Activated T-cell treated with anti-CD3 and anti-CD28 coated beads for 1 hour (primary cell): ENCODE data around the gene LRRC7.

Experiments
- DNase-seq: peaks from one replicate; pipeline ENCODE4 v3.0.0-alpha.2; 2020; ENCODE audit warnings: low read depth

LRRC7 gene

GRCh38 chr1:69567652-69568420 lies at the start of gene LRRC7:
TSS of gene LRRC7 (plus strand) at chr1:69567922. CDS start at chr1:69568640, 718 bp downstream.
- no peak for DNase-seq

GRCh38 chr1:69519006-69519405 lies 48.7 kb upstream of the LRRC7 start:
- no peak for DNase-seq

- DNase-seq = no peak
Observed at GRCh38 chr1:69520326-69520725, 47.4 kb upstream of the LRRC7 start.

DNA sequence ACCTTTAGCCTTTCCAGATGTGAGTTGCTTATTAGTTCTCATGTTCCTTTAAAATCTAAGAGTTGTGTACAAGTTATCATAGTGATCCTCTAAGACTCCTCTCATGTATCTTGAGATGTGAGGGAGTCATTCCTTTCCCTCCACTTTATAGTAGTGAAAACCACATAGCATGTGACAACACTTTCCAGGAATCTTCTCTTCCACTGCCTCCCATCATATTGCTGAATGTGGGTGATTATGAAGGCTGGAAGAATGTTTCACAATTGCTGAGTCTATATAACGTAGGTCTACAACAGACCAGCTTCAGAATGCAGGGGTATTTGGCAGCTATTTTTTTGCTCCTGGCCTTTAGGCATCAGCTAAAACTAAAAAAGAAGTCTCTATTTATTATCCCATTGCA lies 44.7 kb upstream of the LRRC7 start:
- no peak for DNase-seq

DNA sequence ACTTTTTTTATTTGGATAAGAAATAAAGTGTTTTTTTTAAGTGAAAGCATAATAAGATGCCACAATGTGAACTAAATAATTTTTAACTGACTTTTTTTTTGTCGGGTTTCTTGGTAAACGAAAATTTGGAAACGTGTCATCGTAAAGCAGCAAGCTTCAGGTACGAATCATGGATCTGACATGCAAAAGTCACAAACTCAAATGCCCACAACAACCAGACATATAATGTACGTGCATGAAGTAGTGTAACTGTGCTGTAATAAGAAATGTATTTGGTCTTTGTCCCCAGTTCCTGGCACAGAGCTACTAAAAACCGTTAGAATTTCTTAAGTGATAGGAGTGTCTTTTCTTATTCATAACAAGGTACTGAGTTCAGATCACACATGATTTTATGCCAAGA lies 44.3 kb upstream of the LRRC7 start:
- no peak for DNase-seq

- DNase-seq = no peak
Observed at GRCh38 chr1:69524015-69524414, 43.7 kb upstream of the LRRC7 start.

DNA sequence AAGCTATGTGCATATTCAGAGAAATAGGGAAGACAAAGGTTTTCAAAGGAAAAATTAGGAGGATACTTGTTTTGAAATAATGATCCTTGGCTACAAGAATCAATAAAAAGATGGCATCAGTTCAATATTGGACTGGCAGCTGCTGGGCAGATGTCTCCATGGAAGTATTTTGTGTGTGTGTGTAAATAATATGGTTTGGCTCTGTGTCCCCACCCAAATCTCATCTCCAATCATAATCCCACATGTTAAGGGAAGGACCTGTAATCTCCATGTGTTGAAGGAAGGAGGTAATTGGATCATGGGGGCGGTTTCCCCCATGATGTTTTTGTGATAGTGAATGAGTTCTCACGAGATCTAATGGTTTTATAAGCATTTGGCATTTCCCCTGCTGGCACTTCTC lies 40.4 kb upstream of the LRRC7 start:
- DNase-seq = no peak

DNA sequence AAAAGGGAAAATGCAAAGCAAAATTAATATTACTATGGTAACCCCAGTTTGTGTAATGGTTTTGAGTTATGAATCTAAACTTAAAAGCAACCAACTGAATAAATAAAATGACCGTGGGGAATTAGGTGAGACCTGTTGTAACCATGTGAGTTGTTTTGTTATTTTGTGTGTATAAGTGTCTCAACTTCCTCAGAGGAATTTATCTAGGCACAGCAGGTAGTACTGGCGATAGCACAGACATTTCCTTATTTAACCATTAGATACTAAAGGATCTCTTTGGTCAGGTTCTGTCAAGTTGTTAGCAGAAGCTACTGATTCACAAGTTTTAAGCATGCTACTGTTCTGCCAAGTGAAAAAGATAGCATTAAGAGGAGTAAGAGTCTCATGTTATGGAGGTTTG lies 39.3 kb upstream of the LRRC7 start:
- no peak for DNase-seq

DNA sequence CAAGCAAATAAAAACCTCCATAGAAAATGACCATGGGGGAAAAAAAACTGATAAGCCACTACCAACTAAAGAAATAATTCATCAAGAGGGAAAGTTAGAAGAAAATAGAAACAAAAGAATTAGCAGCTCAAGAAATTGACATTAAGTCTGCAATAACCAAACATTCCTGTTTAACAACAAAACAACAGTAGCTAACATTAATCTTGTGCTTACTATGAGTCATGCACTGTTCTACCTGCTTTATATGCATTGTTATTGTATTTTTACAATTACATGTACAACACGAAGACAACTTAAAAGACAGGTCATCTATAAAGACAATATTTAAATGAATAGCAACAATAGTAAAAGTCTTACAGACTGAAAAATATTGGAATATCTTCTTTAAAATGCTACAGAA lies 34.4 kb upstream of the LRRC7 start:
- DNase-seq = no peak

DNA sequence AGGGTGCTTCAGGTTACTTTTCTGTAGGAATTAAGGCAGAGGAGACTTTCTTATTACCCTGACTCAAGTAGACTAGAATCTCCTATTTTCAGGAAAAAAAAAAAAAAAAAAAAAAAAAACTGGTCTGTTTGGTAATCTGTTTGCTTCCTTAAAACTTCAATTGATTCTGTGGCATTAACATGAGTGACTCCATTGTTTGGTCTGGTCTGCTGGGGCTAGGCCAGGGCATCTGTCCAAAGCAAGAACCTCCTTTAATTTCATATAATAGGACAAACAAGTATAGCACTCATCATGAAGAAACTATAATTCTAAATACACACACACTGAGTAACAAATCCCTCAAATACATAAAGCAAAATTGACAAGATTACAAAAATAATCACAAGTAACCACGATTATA lies 32.9 kb upstream of the LRRC7 start:
- no peak for DNase-seq

DNA sequence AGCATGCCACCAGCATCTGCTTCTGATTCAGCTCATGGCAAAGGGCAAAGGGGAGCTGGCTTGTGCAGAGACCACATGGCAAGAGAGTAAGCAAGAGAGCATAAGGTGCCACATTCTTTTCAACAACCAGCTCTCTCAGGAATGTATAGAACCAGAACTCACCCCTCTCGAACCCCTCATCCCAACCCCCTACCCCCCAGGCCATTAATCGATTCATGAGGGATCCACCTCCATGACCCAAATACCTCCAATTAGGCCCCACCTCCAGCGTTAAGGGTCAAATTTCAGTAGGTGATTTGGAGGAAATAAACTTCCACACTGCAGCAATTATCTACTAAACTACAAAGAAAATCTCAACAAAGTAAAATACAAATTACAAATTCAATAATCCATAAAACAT lies 32.2 kb upstream of the LRRC7 start:
- no peak for DNase-seq

GRCh38 chr1:69540052-69540451 lies 27.7 kb upstream of the LRRC7 start:
- no peak for DNase-seq

- no peak for DNase-seq
Observed at GRCh38 chr1:69551476-69552324, 16.0 kb upstream of the LRRC7 start.

DNA sequence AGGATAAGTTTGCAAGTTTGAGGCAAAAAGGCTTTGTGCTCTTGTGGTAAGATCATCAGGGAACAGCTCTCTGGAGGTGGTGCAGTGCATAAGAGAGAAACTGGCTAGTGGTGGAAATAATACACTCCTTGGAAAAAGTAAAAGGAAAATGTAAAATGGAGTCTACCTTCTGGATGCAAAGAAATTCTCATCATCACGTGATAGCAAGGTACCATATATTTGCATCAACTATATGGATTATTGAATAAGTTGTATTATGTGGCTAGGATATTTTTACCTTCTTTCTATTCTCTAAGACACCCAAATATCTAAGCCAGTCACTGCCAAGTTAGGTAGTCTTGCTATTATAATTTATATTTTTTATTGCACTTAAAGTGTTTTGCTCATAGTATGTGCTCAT lies 14.0 kb upstream of the LRRC7 start:
- DNase-seq = no peak

DNA sequence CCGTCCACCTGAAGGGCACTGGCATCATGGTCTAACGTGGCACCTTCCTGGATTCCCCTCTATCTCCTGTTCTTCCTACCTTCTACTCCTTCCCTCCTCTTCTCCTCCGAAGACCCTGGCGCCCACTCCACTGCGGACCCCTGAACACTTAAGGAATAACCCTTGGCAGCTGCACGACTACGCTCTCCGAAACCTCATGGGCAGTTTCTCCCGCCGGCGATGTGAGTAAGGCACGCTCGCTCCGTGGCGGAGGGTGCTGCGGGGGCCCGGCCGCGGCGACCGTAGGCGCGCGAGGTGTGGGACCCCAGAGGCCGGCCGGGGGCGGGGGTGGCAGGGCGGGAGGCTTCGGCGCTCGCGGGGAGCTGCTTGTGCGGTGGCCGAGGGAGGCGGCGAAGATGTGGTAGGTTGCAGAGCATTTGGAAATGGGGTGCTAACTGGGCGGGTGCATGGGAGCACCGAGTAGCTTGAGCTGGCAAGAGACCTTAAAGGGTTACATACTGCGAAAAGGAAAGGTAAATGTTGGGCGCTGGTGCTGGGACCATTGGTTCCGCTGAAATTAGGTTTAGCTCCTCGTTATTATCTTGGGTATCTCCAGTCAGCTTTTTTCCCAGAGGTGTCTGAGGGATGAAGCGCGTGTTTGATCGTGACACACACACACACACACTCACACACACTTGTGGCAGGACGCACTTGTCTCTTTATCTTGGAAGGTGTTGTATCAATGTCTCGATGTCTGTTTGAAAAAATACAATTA lies 876 bp downstream of the LRRC7 start:
- DNase-seq = no peak

DNA sequence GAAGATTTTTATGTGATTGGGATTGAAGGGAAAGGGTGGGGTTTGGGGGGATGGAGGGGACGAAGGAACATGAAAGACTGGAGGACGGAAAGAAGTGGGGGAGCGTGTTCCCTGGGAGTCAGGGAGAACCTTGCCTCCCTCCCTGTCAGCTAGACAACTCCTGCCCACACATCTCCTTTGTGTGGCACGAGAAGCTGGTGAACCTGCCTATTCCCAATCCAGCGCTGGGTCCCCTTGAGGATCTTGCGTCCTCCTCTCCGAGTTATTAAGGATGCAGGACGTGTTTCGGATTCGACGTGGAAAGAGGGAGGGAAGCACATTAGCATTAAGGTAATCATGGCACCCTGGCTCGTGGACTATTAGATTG lies 1.4 kb downstream of the LRRC7 start:
- DNase-seq = no peak

- DNase-seq = no peak
Observed at GRCh38 chr1:69569576-69570328, 2.0 kb downstream of the LRRC7 start.

DNA sequence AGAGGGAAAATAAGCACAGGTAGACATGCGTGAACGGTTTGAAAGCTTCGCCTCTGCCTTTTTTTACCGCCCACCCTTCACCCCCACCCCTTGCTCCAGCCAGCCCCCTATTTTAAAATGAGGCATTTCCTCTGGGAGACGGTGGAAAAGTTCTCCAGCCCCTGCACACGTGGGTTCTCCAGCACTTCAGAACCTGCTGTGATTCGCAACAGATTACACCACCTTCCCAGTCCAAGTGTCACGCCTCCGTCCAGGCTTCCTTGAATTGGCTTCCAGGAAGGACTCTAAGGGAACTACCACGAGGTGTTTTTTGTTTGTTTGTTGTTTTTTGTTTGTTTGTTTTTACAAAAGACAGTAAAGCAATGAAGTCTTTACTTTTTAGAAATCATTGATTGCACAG lies 2.6 kb downstream of the LRRC7 start:
- DNase-seq = no peak

DNA sequence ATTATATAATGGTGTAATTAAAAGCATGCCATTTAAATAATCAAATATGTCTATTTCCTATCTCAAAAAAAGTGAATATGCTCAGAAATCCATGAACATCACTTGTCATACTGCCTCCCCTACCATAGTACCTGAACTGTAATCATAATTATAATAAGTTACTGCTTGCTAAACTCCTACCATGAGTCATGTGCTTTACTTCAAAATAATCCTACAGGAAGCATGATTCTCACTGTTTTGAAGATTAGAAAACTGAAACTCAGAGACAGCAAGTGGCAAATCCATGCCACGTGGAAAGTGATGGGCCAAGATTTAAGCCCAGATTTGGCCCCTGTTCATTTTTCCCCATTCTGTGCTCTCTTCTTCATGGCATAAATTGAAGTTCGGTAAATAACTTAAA lies 5.2 kb downstream of the LRRC7 start:
- DNase-seq = no peak

- DNase-seq = no peak
Observed at GRCh38 chr1:69573911-69574310, 6.2 kb downstream of the LRRC7 start.

- DNase-seq = no peak
Observed at GRCh38 chr1:69585666-69586065, 17.9 kb downstream of the LRRC7 start.

- no peak for DNase-seq
Observed at GRCh38 chr1:69587391-69587790, 19.7 kb downstream of the LRRC7 start.
